ENCODE results near the gene UQCC3. TPM values are rescaled to one million over a fixed set of nuclear protein-coding genes. Genes with fewer than 3 reads are reported as not detected.

The UQCC3 gene
- total and polyA plus RNA-seq, 9 of the 15 experiments (the other 6 are each of a cell fraction or from before 2014, with no cell fraction given): 3.3 to 44.3 (median 8.0) TPM

DNA sequence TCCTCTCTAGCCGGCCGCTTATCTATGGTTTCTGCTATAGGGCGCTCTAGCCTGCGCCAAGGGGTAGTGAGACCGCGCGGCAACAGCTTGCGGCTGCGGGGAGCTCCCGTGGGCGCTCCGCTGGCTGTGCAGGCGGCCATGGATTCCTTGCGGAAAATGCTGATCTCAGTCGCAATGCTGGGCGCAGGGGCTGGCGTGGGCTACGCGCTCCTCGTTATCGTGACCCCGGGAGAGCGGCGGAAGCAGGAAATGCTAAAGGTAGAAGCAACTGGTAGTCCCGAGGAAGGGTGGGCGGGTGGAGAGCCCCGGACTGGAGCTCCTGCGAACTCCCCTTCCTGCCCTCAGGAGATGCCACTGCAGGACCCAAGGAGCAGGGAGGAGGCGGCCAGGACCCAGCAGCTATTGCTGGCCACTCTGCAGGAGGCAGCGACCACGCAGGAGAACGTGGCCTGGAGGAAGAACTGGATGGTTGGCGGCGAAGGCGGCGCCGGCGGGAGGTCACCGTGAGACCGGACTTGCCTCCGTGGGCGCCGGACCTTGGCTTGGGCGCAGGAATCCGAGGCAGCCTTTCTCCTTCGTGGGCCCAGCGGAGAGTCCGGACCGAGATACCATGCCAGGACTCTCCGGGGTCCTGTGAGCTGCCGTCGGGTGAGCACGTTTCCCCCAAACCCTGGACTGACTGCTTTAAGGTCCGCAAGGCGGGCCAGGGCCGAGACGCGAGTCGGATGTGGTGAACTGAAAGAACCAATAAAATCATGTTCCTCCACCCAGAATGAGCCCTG lies at the start of gene UQCC3, which contains the start of gene LBHD1 (continued):
- TF ChIP-seq ZNF431 (CRISPR knock-in tag; IDR thresholded peaks at IDR 0.05): peak; percentile 69; the same call in 1 of the 2 replicates
- TF ChIP-seq, protein P1, sequence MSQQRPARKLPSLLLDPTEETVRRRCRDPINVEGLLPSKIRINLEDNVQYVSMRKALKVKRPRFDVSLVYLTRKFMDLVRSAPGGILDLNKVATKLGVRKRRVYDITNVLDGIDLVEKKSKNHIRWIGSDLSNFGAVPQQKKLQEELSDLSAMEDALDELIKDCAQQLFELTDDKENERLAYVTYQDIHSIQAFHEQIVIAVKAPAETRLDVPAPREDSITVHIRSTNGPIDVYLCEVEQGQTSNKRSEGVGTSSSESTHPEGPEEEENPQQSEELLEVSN (IDR thresholded peaks at IDR 0.05; ENCODE audit: borderline replicate concordance in 1 of 2, extremely low read depth in 1 of 2, insufficient read depth in 1 of 2, insufficient read length in 1 of 2, low read depth in 1 of 2, low read length in 1 of 2, poor library complexity in 1 of 2, severe bottlenecking in 1 of 2): peak; percentile 30 to 58
- TF ChIP-seq GTF2A2 (tag; IDR thresholded peaks at IDR 0.05): peak; percentile 78; the same call in 1 of the 2 replicates
- no peak for TF ChIP-seq PRMT5 (CRISPR knock-in tag; IDR thresholded peaks at IDR 0.05)
- no peak for TF ChIP-seq CBX5 (IDR thresholded peaks at IDR 0.05; ENCODE audit: borderline replicate concordance, low read depth)
- TF ChIP-seq TBP (optimal IDR thresholded peaks at IDR 0.05; ENCODE audit: low read depth, low read length): no peak
- TF ChIP-seq KDM1A (IDR thresholded peaks at IDR 0.05): no peak
- TF ChIP-seq U2AF1 (optimal IDR thresholded peaks at IDR 0.05; ENCODE audit: low read depth, low read length): no peak
- TF ChIP-seq BRD4 (IDR thresholded peaks at IDR 0.05): no peak
- peak in 1 of 2 experiments; percentile 63; a peak in 1 of 4 replicates for TF ChIP-seq KDM4B (IDR thresholded peaks at IDR 0.05; ENCODE audit: borderline replicate concordance in 2 of 2, low read depth in 1 of 2)
- TF ChIP-seq, protein P2, sequence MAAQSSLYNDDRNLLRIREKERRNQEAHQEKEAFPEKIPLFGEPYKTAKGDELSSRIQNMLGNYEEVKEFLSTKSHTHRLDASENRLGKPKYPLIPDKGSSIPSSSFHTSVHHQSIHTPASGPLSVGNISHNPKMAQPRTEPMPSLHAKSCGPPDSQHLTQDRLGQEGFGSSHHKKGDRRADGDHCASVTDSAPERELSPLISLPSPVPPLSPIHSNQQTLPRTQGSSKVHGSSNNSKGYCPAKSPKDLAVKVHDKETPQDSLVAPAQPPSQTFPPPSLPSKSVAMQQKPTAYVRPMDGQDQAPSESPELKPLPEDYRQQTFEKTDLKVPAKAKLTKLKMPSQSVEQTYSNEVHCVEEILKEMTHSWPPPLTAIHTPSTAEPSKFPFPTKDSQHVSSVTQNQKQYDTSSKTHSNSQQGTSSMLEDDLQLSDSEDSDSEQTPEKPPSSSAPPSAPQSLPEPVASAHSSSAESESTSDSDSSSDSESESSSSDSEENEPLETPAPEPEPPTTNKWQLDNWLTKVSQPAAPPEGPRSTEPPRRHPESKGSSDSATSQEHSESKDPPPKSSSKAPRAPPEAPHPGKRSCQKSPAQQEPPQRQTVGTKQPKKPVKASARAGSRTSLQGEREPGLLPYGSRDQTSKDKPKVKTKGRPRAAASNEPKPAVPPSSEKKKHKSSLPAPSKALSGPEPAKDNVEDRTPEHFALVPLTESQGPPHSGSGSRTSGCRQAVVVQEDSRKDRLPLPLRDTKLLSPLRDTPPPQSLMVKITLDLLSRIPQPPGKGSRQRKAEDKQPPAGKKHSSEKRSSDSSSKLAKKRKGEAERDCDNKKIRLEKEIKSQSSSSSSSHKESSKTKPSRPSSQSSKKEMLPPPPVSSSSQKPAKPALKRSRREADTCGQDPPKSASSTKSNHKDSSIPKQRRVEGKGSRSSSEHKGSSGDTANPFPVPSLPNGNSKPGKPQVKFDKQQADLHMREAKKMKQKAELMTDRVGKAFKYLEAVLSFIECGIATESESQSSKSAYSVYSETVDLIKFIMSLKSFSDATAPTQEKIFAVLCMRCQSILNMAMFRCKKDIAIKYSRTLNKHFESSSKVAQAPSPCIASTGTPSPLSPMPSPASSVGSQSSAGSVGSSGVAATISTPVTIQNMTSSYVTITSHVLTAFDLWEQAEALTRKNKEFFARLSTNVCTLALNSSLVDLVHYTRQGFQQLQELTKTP (IDR thresholded peaks at IDR 0.05; ENCODE audit: low read depth in 1 of 2, partially characterized antibody in 2 of 2): no peak
- TF ChIP-seq, protein P3, sequence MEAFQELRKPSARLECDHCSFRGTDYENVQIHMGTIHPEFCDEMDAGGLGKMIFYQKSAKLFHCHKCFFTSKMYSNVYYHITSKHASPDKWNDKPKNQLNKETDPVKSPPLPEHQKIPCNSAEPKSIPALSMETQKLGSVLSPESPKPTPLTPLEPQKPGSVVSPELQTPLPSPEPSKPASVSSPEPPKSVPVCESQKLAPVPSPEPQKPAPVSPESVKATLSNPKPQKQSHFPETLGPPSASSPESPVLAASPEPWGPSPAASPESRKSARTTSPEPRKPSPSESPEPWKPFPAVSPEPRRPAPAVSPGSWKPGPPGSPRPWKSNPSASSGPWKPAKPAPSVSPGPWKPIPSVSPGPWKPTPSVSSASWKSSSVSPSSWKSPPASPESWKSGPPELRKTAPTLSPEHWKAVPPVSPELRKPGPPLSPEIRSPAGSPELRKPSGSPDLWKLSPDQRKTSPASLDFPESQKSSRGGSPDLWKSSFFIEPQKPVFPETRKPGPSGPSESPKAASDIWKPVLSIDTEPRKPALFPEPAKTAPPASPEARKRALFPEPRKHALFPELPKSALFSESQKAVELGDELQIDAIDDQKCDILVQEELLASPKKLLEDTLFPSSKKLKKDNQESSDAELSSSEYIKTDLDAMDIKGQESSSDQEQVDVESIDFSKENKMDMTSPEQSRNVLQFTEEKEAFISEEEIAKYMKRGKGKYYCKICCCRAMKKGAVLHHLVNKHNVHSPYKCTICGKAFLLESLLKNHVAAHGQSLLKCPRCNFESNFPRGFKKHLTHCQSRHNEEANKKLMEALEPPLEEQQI (IDR thresholded peaks at IDR 0.05): no peak
- TF ChIP-seq CHD4 (IDR thresholded peaks at IDR 0.05; ENCODE audit: insufficient read depth, insufficient replicate concordance, low read depth, low read length, poor library complexity, severe bottlenecking): no peak
- no peak for TF ChIP-seq MTF1 (CRISPR knock-in tag; IDR thresholded peaks at IDR 0.05; ENCODE audit: borderline replicate concordance)
- TF ChIP-seq ETV6 (IDR thresholded peaks at IDR 0.05; ENCODE audit: borderline replicate concordance in 1 of 2, low read depth in 2 of 2, low read length in 1 of 2): no peak
- TF ChIP-seq ETV6 (CRISPR knock-in tag; IDR thresholded peaks at IDR 0.05; ENCODE audit: borderline replicate concordance): no peak
- TF ChIP-seq VEZF1 (CRISPR knock-in tag; IDR thresholded peaks at IDR 0.05): peak; percentile 59
